Fibroblast of villous mesenchyme (primary cell): ENCODE results near the gene ITGB6. TPM values are rescaled to one million over a fixed set of nuclear protein-coding genes. Genes with fewer than 3 reads are reported as not detected.

Experiments used
- DNase-seq: peaks from one replicate; pipeline ENCODE4 v3.0.0-alpha.2; 2010; ENCODE audit warnings: low read depth
- H3K4me3 ChIP-seq: 2 replicates; pipeline ENCODE4 v1.5.1; 2011; ENCODE audit warnings: low read depth, mild to moderate bottlenecking, low read length
- CTCF ChIP-seq: IDR thresholded peaks from 2 replicates; pipeline ENCODE4 v1.5.1; 2012; ENCODE audit warnings: low read depth, mild to moderate bottlenecking, low read length; ENCODE audit not compliant: insufficient read depth
- total RNA-seq: library from RNA; depleted of rRNA; stranded (reverse); fragments of >200 nt; gene quantifications from 2 replicates; pipeline ENCODE4 v1.2.3, GENCODE V29; 2012

ITGB6 gene
- total RNA-seq, 1 donor: not detected

- DNase-seq: no peak
- no peak for TF ChIP-seq CTCF
- no peak overlapping the region for H3K4me3 ChIP-seq
These were observed 87.9 kb downstream of the ITGB6 start for GRCh38 chr2:160111951-160112798.

- H3K4me3 ChIP-seq: no peak overlapping the region
- no peak for TF ChIP-seq CTCF
- no peak for DNase-seq
These were observed 89.3 kb downstream of the ITGB6 start for GRCh38 chr2:160110674-160111239.

- H3K4me3 ChIP-seq: no peak overlapping the region
- peak; percentile 80 for DNase-seq
- TF ChIP-seq CTCF: peak; percentile 81
These were observed 90.0 kb downstream of the ITGB6 start for GRCh38 chr2:160109939-160110673.

GRCh38 chr2:160109243-160109642 is 90.8 kb downstream of the ITGB6 start:
- no peak for DNase-seq
- no peak overlapping the region for H3K4me3 ChIP-seq
- no peak for TF ChIP-seq CTCF

GRCh38 chr2:160108646-160109045 is 91.4 kb downstream of the ITGB6 start:
- no peak overlapping the region for H3K4me3 ChIP-seq
- TF ChIP-seq CTCF: no peak
- DNase-seq: no peak

GRCh38 chr2:160105366-160105765 is 94.7 kb downstream of the ITGB6 start:
- no peak overlapping the region for H3K4me3 ChIP-seq
- TF ChIP-seq CTCF: no peak
- no peak for DNase-seq
